NCI-H1436 treated with DMSO at 0.1 percent for 48 hours (cell line): Measurements from ENCODE around the gene HCN4.

Source experiments
- DNase-seq: peaks from one replicate; lab custom pipeline; 2025; lab: John Stamatoyannopoulos, UW

The HCN4 gene

GRCh38 chr15:73295630-73296286 is 73.0 kb downstream of the HCN4 start:
- DNase-seq: no peak

- DNase-seq: no peak
Measured at GRCh38 chr15:73293773-73294172, 75.0 kb downstream of the HCN4 start.

DNA sequence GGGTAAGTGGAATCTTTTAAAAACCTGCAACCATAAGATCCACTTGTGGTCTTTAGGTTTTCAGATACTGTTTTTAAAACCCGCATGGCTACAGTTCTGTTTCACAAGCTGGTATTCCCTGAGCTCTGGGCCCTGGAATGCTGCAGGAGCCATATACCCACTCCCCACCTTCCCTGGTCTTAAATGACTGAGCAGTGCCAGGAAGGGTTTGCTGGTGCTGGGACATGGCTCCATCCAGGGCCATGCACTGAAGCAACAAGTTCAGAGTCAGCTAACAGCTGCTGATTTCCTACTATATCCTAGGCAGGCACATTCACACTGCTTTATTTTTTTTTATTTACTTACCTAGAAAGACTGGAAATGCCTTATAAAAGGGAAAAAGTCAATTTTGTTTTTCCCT is 77.3 kb downstream of the HCN4 start:
- DNase-seq: no peak

- DNase-seq: no peak
Measured at GRCh38 chr15:73287019-73287418, 81.7 kb downstream of the HCN4 start.

- no peak for DNase-seq
Measured at GRCh38 chr15:73286311-73286710, 82.4 kb downstream of the HCN4 start.

- no peak for DNase-seq
Measured at GRCh38 chr15:73284090-73284716, 84.6 kb downstream of the HCN4 start.

DNA sequence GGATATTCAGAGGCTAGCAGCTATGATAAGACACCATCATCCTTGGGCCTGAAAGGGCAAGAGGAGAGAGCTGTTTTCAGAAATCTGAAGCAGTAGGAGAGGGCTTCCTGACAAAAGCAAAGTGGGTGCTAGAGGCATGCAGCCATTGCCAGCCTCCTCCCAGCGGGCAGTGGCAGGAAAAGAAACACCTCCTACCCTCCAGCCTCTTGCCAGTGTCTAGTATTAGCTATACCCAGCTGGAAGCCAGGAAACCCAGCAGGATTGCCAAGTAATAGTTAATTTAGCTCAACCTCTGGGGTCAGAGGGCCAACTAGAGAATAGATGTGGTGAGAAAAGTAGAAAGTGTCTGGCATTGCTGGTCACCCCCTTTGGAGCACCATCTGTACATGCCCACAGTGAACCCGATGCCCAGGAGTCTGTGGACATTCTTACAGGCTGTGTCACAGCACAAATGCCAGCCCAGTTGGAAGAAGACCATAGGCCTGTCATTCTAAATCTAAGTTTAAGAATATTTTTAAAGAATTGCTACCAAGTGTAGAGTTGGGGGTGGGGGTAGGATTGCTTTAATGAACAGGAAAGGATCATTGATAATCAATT is 85.3 kb downstream of the HCN4 start:
- DNase-seq: no peak

GRCh38 chr15:73282567-73283365 is 86.0 kb downstream of the HCN4 start:
- DNase-seq: no peak

DNA sequence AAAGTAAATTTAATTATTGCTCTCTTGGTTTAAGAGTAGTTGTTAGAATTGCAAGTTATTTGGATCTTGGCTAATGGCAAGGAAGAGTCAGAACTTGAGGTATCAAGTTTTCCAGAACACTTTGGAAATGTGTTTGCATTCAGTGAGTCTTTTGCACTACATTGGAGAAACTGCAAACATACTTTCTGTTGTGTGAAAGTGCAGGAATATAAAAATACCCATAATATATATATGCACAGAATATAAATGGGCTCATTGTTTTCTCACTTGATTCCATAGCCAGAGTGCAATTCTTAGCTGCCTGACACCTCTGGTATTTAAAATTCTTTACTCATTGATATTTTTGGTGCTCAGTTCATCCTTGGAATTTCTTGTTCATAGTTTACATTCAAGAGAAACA is 92.9 kb downstream of the HCN4 start:
- DNase-seq: no peak

DNA sequence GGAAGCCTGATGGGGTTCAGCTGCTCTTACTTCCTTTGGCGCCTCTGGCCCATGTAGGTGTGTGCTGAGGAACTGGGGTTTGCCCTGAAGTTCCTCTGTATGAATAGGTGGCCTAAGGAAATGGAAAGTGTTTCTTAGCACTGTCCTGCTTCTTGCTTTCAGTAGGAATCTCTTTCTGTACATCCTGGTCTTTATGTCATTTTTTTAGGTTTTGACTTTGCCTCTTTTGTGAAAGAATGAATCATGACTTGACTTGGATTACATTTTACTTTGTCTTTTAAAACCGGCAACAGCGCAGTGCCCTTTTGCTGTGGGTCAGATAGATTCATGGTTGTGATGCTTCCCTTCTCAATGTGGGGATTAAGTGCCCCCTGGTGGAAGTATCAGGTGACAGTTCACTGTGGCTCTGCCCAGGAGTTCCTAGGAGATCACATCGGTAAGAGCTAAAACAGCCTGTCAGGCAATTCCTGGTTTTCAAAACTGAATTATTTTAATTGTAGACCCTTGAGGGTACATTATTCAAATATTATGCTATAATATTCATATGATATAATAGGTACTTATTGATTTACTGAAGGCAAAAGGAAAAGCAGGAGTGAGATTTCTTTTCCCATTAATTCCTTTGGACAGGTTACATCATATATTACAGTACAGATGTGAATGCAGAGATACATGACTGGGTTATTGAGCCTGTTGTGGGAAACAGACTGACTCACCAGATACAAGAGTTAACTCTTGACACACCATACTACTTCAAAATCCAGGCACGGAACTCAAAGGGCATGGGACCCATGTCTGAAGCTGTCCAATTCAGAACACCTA is 95.4 kb downstream of the HCN4 start:
- no peak for DNase-seq

- no peak for DNase-seq
Measured at GRCh38 chr15:73270366-73271097, 98.2 kb downstream of the HCN4 start.
